ENCODE measurements around the gene CDKL4.
"Not testable (repeated sequence)": the region's sequence is repeated elsewhere in the genome, so short reads cannot be mapped to it uniquely, and the experiment has no call there.

The CDKL4 gene

GRCh38 chr2:39232141-39232540 is 11.6 kb downstream of the CDKL4 start:
- no peak for DNase-seq

DNA sequence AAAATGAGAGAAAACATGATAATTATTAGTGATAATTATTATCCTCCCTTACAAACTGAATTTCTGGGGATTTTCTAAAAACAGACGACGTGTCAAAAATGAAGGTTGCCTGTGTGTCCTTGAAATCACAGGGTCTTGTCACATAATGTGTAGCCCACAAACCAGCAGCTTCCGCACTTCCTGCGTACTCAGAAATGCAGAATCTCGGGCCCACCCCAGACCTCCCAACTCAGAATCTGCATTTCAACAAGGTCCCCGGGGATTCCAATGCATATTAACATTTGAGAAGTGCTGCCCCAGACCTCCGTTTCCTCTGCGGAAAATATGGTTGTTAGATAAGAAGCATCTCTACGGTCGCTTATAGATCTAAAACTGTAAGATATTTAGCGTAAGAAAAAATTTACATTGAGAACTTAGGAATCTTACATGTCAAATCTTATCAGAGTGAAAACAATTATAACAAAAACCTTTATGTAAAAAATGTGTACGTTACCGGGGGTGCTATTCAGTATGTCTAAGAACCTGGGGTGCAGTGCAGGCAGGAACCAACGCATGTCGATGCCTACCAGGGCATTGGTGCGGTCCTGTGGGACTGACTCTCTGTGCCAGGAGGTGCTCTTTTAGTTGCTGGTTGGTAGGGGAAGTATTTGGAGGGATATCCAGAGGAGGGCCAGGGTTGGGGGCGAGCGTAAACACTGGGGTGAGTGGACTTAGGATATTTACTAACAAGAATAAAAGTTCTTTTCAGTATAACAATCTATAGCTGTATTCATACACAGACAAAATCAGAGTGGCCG is 15.2 kb downstream of the CDKL4 start:
- peak in 1 of 56 donors; percentile 2 for DNase-seq

DNA sequence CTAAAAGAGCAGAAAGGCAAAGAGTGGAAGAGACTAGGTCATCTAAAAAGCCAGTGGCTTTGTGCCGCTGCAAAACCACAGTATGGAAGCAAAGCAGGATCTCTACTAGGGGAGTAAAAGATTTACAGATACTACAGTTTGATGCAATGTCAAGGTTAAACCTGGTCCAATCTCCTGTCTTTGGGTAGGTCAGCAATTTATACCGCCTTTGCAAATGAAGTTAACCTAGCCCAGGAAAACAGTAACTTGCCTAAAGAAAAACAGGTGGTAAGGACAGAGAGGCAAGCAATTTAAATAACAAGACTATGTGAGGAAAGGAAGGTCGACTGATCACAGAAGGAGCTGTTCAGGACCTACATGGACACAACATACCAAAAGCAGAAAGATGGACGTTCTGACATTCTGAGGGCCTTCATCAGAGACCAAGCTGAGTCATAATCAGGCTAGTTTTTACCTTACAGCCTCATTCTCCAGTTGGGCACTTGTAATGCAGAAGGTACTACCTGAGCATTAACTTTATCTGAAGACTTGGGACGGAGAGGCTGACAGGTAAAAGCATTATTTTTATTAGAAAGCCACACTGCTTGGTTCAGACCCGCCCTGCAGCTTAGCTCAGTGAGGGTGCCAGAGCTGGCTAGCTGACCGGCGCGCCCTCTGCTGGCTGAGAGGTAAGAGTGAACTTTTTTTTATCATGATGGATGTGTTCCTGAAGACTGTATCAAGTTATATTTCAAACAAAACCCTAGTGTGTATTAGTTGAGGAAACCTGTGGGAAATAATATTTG is 15.9 kb downstream of the CDKL4 start:
- peak in 55 of 56 donors; percentile 4 to 84 (median 46) for DNase-seq

- no peak for DNase-seq
These were observed 18.2 kb downstream of the CDKL4 start for GRCh38 chr2:39225567-39225966.

DNA sequence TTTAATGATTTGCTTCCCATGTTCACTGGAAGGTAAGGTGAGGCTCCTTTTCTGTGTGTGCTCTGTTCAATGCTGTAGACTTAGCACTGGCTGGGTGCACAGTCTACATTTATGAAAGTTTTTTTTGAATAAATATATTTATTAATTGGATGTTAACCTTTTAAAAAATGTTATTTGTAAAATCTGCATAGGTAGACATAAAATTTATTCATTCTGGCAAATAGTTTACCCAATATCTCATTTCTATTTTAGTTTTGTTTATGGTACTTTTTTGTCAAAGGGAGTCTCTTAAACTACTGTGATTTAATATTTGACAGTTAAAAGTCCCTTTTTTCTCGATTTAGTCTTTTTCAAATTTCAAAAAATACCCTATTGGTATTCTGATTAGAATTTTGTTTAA is 19.9 kb downstream of the CDKL4 start:
- no peak for DNase-seq

GRCh38 chr2:39221459-39221858 is 22.3 kb downstream of the CDKL4 start:
- no peak for DNase-seq

DNA sequence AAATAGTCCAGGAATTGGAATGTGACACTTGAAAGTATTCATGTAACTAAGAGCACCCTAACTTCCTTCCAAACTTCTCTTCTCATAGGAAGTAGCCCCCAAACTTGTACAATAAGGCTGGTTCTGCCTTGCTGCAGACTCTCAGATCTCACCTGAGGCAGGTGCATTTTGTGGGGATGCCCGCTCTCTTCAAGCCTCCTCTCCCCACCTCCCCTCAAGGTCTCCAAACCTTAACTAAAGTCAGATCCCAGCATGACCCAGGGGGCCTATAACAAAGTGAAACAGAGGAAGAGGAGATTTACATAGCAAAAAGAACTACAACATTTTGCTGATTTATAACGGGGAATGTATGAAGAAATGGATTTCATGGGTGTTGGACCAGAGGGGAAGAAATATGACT is 23.6 kb downstream of the CDKL4 start:
- DNase-seq, result no peak

DNA sequence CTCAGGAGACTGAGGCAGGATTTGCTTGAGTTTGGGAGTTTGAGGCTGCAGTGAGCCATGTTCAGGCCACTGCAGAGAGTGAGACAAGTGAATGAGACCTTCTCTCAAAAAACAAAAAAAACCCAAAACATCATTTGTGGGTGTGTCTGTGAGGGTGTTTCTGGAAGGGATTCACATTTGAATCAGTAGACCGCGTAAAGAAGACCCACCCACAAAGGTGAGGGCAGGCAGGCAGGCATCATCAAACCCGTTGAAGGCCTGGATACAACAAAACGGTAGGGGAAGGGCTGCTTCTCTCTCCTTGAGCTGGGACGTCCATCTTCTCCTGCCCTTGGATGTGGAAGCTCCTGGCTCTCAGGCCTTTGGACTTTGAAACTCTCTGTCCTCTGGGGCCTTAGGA is 25.4 kb downstream of the CDKL4 start:
- DNase-seq, result no peak

GRCh38 chr2:39217192-39217550 is 26.6 kb downstream of the CDKL4 start:
- DNase-seq, result no peak

DNA sequence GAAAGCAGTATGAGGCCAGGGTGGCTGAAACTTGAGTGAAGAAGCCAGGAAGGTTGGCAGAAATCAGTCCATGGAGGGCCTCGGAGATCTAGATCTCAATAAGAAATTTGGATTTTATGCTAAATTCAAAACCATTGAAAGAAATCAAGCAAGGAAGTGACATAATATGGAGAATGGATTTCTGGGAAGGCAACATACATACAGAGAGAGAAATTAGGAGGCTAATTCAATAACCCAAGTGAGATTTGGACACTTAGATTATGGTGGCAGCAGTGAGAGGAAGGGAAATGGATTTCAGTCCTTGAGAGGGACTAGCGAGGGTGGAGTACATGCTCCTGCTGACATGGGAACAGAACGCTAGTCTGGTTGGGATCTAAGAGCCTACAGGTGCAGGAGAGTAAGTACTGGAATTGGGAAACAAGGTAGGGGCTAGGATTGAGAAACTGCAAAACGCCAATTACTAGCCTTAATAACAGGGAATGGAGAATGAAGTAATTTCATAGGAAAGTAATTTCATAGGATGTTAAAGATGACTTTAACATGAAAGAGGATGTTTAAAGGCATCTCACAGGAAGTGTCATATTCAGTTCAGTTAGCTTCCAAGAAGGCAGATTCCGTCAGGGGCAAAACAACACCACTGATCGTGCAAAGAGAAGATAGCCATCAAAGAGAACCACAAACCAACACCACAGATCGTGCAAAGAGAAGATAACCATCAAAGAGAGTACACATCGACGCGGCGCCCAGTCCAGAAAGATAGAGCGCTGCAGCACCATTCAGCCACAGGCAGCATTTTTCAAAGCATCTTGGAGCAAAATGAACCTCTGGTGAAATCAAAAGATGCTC is 27.2 kb downstream of the CDKL4 start:
- DNase-seq, result no peak

GRCh38 chr2:39215545-39215944 is 28.2 kb downstream of the CDKL4 start:
- no peak for DNase-seq

DNA sequence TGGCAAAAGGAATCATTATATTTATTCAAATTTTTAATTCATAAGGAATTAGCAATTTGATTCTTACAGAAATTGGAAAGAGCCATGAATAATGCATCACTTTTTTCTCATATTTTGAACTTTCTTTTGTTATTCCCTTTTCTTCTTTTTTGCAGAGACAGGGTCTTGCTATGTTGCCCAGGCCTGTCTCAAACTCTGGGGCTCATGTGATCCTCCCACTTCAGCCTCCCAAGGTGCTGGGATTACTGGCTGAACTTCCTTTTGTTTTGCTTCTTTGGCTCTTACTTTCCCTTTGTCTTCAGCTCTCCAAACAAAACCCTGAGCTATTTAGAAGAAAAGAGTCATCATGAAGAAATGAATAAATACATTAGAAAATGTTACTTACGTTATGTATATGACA is 30.8 kb downstream of the CDKL4 start:
- no peak for DNase-seq

DNA sequence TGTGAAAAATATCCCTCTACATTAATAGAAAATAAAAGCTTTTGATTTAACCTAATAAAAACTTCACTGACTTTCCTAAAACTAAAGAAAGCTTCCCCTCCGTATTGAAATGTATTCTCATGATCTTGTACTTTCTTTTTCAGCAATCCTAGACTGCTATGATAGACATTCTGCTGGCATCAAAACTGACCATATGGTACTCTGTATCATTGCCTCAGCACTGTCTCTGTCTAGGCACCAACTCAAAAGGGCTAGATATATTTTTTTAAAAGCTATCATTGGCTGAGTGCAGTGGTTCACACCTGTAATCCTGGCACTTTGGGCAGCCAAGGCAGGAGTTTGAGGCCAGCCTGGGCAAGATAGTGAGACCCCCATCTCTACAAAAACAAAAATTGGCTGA is 32.9 kb downstream of the CDKL4 start:
- DNase-seq, result no peak

DNA sequence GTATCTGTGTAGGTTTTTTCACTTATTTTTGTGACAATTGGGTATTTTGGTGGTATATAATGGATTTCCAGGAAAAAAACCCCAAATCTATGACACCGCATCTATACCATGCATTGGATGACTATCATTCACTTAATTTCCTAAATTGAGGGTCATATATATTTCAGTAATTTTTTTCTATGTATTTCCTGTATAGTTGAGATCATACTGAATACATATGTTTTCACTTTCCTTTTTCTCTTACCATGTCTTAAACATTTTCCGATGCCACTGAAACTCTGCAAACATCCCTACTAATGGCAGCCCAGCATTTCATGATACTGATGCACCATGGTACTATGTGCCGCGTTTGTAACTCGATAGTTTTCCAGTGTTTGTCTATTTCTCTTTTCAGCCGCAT is 40.4 kb downstream of the CDKL4 start:
- no peak for DNase-seq

DNA sequence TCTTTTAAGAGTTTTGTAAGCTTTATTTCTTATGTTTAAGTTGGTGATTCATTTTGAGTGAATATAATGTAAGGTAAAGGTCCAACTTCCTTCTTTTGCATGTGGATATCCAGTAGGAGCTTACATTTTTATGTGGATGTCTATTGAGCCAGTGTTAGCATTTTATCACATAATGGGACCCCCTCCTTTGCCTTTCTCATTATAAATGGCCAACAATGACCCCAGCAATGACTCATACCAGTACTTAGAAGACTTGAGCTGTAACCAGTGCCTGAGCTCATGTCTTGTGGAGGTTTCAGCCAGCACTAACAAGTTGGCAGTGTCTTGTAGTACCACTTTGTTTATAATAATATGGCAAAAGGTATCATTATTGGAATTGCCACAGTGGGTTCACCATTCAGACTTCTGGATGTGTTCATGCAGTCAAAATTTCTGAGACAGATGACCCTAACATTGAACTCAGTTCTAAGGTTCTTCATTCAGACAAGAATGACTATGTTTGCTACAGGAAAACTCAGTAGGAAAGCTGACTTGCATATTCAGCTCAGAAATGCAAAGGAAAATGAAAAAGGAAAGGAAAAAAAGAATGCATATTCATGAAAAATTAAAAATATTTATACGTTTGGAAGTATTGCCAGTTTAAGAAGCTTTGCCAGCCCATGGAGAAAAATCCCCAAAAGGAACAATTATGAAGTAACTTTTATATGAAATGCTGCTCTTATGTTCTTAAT is 41.0 kb downstream of the CDKL4 start:
- no peak for DNase-seq

DNA sequence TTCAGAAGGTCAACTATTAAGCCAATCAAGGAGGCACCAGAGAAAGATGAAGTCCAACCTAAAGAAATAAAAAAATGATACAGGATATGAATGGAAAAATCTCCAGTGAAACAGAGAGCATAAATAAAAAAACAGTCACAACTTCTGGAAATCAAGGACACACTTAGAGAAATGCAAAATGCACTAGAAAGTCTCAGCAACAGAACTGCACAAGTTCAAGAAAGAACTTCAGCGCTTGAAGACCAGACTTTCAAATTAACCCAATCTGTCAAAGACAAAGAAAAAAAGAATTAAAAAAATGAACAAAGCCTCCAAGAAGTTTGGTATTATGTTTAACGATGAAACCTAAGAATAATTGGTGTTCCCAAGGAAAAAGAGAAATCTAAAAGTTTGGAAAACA is 46.8 kb downstream of the CDKL4 start:
- not testable (repeated sequence) for DNase-seq

- no peak for DNase-seq
These were observed 49.1 kb downstream of the CDKL4 start for GRCh38 chr2:39194686-39195085.

GRCh38 chr2:39188960-39189494 is 54.7 kb downstream of the CDKL4 start:
- no peak for DNase-seq

GRCh38 chr2:39183673-39184072 is 60.1 kb downstream of the CDKL4 start:
- no peak for DNase-seq

DNA sequence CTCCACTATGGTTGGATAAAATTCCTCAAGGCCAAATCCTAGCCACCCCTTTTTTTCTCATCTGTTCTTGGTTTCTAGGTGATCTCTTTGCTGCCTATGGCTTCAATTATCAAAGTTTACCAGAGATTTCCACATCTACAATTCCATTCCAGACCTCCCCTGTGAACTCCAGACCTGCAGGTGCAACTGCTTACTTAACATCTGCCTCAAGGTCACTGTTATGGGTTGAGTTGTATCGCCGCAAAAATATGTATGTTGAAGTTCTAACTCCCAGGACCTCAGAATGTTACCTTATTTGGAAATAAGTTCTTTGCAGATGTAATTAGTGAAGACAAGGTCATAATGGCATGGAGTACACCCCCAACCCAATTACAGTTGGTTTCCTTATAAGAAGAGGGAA is 62.5 kb downstream of the CDKL4 start:
- no peak for DNase-seq

All from amygdala (tissue), 56 donors.